ENCODE results near the gene VEGFD.
A peak's percentile ranks its signal among the peaks of the same experiment; 100 is the strongest.

VEGFD gene

DNA sequence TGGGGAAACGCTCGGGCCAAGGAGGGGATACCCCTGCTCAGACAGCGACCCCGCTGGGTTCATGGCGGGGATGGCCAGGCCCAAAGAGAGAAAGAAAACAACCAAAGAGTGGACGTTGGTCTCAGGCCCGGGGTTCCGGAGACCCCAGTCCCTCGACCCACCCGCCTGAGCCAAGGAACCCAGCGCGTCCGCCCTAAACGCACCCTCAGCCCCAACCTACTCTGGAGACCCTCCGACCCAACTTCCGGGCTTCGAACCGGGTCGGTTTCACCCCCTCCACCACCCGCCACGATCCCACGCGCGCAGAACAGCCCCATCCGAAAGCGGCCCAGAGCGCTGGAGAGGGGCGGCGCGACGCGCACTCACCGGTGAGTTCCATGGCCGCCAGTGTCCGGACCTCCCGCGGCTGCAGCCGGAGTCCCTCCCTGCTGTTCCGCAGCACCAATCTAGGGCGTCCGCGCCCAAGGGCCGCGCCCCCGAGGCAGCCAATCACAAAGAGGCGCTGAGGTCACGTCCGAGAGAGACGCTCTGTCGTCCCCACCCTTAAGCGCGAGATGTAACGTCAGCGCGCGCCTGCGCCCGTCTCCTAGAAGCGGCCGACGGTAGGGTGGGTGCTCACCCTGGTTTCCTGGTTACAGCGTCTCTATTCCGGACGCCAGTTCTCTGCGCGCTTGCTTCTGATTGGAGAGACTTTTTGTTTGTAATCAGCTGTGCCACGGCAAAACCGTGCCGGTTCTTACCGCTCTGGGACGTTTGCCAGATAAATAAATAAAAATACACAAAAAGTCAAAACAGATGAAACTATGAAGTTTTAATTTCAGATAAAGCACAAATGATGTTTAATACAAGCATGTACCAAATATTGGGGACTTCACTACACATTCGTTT, 48.8 kb downstream of the VEGFD start, which contains the start of gene PIGA:
Gene PIGA, minus strand, starts transcription at position 389 of the 888 bp plus-strand sequence. CDS start 3,593 bp downstream, outside the sequence.
- in situ Hi-C loops (cut with MboI; ENCODE audit: low pct_unique_long_range_greater_than_20kb, low sequenced_read_pairs, unreplicated experiment): loop anchor here (25.0 kb wide), 1 partner anchor 327 kb away; the partner anchor contains the start of gene CLTRN
- TF ChIP-seq, protein P1, sequence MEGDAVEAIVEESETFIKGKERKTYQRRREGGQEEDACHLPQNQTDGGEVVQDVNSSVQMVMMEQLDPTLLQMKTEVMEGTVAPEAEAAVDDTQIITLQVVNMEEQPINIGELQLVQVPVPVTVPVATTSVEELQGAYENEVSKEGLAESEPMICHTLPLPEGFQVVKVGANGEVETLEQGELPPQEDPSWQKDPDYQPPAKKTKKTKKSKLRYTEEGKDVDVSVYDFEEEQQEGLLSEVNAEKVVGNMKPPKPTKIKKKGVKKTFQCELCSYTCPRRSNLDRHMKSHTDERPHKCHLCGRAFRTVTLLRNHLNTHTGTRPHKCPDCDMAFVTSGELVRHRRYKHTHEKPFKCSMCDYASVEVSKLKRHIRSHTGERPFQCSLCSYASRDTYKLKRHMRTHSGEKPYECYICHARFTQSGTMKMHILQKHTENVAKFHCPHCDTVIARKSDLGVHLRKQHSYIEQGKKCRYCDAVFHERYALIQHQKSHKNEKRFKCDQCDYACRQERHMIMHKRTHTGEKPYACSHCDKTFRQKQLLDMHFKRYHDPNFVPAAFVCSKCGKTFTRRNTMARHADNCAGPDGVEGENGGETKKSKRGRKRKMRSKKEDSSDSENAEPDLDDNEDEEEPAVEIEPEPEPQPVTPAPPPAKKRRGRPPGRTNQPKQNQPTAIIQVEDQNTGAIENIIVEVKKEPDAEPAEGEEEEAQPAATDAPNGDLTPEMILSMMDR (IDR thresholded peaks at IDR 0.05; ENCODE audit: extremely low read depth, insufficient read depth, missing control alignments): no peak
- peak; percentile 90 for DNase-seq (ENCODE audit: low spot score)

DNA sequence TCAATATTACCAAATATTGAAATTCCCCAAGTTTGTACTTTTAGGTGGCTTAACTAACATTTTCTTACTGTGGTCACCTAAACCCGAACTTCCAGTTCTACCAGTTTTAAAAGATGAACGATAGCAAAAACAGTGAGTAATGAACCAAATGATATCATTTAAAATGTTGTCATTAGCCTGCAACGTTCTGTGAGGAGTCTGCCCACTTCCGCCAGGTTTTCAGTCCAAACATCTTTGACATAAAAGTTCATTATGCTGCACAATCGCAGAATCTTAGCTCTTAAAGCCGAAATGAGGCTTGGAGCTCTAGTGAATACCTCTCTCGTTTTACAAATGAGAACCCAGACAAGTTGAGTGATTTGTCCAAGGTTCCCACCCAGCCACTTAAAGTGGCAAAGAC, 49.7 kb downstream of the VEGFD start:
- peak; percentile 26 for DNase-seq (ENCODE audit: low spot score)
- in situ Hi-C loops (cut with MboI; ENCODE audit: low pct_unique_long_range_greater_than_20kb, low sequenced_read_pairs, unreplicated experiment): loop anchor here (25.0 kb wide), 1 partner anchor 328 kb away; the partner anchor contains the start of gene CLTRN
- TF ChIP-seq, protein P1 (IDR thresholded peaks at IDR 0.05; ENCODE audit: extremely low read depth, insufficient read depth, missing control alignments): no peak

DNA sequence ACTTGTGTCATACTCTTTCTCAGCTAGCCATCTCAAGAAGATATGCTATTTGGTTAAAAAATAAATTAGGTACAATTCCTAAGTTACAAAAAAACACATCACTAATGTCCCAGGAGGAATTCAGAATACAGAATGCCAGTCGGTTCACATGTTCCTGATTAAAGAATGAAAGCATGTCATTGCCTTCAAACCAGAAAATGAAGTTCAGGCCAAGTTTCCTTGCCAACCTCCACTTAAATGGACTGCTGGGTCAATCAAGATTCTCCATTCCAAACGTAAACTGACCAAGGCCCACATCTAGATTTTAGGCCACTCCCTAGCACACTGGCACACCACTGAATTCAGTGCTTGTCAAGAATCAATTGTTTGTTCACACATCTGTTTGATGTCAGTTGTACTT, 55.4 kb downstream of the VEGFD start:
- in situ Hi-C loops (cut with MboI; ENCODE audit: low pct_unique_long_range_greater_than_20kb, low sequenced_read_pairs, unreplicated experiment): loop anchor here (25.0 kb wide), 1 partner anchor 333 kb away; the partner anchor contains the start of gene CLTRN
- TF ChIP-seq, protein P1 (IDR thresholded peaks at IDR 0.05; ENCODE audit: extremely low read depth, insufficient read depth, missing control alignments): no peak
- DNase-seq (ENCODE audit: low spot score): no peak

DNA sequence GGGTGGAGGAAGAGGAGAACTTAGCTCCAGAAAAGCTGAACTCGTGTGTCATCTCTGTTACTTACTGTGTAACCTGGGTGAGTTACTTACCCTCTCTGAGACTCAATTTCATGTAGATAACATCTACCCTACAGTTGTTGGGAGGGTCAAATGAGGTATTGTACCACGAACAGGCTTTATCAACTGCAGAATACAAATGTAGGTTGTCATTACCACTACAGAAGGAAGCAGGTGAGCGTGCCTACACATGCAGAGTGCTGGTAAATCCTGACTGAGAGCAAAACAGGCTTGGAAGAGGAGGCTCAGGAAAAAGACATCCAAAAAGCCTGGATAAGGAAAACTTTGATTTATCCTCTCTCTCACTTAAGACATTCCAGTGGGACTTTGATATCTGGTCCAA, 56.1 kb downstream of the VEGFD start:
- TF ChIP-seq, protein P1 (IDR thresholded peaks at IDR 0.05; ENCODE audit: extremely low read depth, insufficient read depth, missing control alignments): no peak
- in situ Hi-C loops (cut with MboI; ENCODE audit: low pct_unique_long_range_greater_than_20kb, low sequenced_read_pairs, unreplicated experiment): loop anchor here (25.0 kb wide), 1 partner anchor 334 kb away; the partner anchor contains the start of gene CLTRN
- DNase-seq (ENCODE audit: low spot score): no peak

DNA sequence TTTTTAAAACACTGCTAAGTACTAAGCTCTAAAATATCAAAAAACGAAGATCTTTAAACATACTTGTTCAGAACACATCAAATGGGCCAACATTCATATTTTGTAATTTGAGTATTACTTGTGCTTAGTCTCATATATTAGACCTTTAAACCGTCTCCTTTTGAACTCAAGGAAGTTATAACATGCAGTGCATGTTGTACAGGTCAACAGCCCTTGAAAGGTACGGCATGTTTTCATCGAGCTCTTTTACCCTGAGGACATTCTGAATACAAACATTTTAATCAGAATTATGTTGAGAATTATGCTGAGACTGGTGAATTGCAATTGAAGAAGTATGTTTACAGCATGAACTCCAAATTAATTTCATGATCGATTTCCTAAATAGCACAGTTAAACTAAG, 61.7 kb downstream of the VEGFD start:
- in situ Hi-C loops (cut with MboI; ENCODE audit: low pct_unique_long_range_greater_than_20kb, low sequenced_read_pairs, unreplicated experiment): no loop called here
- TF ChIP-seq, protein P1 (IDR thresholded peaks at IDR 0.05; ENCODE audit: extremely low read depth, insufficient read depth, missing control alignments): no peak
- DNase-seq (ENCODE audit: low spot score): no peak

DNA sequence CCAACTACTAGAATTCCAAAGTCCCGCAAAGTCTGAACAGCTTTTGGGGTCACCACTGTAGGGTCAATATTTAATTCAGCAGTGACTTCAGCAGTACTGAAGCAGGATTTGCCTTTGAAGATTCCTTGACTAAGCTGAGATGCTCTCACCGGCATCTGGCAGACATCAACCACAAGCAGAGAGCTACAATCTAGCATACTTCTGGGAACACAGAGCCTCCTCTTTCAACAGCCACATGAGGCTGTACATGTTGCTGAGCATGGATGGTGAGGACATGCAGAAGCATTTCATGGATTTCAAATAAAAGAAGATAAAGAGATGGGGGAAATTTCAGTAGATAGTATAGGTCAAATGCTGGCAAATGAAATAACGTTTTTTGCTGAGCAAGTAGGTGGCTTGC, 62.1 kb downstream of the VEGFD start:
- TF ChIP-seq, protein P1 (IDR thresholded peaks at IDR 0.05; ENCODE audit: extremely low read depth, insufficient read depth, missing control alignments): no peak
- DNase-seq (ENCODE audit: low spot score): no peak
- in situ Hi-C loops (cut with MboI; ENCODE audit: low pct_unique_long_range_greater_than_20kb, low sequenced_read_pairs, unreplicated experiment): no loop called here
